A673 (cell line): ENCODE measurements around the gene PHAX. TPM values are rescaled to one million over a fixed set of nuclear protein-coding genes. Genes with fewer than 3 reads are reported as not detected.
"Not testable (repeated sequence)": the region's sequence is repeated elsewhere in the genome, so short reads cannot be mapped to it uniquely, and the experiment has no call there.

Experiments used
- BruUV-seq: library from RNA; stranded (reverse); fragments of 400-500 nt; replicated peaks from 2 replicates; lab custom pipeline; 2021; lab: Mats Ljungman, UMichigan
- CTCF ChIA-PET: fragments of 300-600 bp; sonication (Branson Sonifier 250); formaldehyde crosslinking; loops from one replicate; lab custom pipeline; 2022; ENCODE audit warnings: antibody characterized with exemption; lab: Charles Lee
- POLR2A ChIA-PET: fragments of 300-600 bp; sonication (Branson Sonifier 250); formaldehyde crosslinking; loops from one replicate; lab custom pipeline; 2022; ENCODE audit warnings: antibody characterized with exemption; ENCODE audit not compliant: low non-redundant PET; lab: Charles Lee
- DNase-seq: peaks from one replicate; pipeline ENCODE4 v3.0.0-alpha.2; 2015; ENCODE audit warnings: low spot score
- H3K27ac ChIP-seq: fragments of 200-600 bp; sonication (generic); 2 replicates; pipeline ENCODE4 v1.5.1; 2016; ENCODE audit warnings: mixed run types, low read depth, mild to moderate bottlenecking, mixed read lengths, antibody characterized with exemption, low read length; ENCODE audit not compliant: poor library complexity, severe bottlenecking
- H3K27me3 ChIP-seq: fragments of 200-600 bp; sonication (generic); replicated peaks from 2 replicates; pipeline ENCODE4 v1.6.1; 2017; ENCODE audit warnings: mixed run types, low read depth, mild to moderate bottlenecking, mixed read lengths, antibody characterized with exemption, low read length; ENCODE audit not compliant: insufficient read depth, poor library complexity
- H3K36me3 ChIP-seq: fragments of 200-600 bp; sonication (generic); 2 replicates; pipeline ENCODE4 v1.6.1; 2016; ENCODE audit warnings: mixed run types, mild to moderate bottlenecking, mixed read lengths, antibody characterized with exemption, low read length; ENCODE audit not compliant: insufficient read depth, poor library complexity, severe bottlenecking
- H3K4me1 ChIP-seq: fragments of 200-600 bp; sonication (generic); 2 replicates; pipeline ENCODE4 v1.6.1; 2017; ENCODE audit warnings: mixed run types, mild to moderate bottlenecking, mixed read lengths, antibody characterized with exemption, low read length; ENCODE audit not compliant: insufficient read depth, poor library complexity, severe bottlenecking
- H3K4me3 ChIP-seq: fragments of 200-600 bp; sonication (generic); 2 replicates; pipeline ENCODE4 v1.5.1; 2016; ENCODE audit warnings: low read depth, mixed run types, mild to moderate bottlenecking, mixed read lengths, low read length; ENCODE audit not compliant: poor library complexity, severe bottlenecking
- H3K9me3 ChIP-seq: fragments of 200-600 bp; sonication (generic); 2 replicates; pipeline ENCODE4 v1.6.1; 2016; ENCODE audit warnings: mixed run types, low read depth, mild to moderate bottlenecking, mixed read lengths, antibody characterized with exemption, low read length; ENCODE audit not compliant: poor library complexity, severe bottlenecking
- CTCF ChIP-seq: fragments of 300-800, 200-600 bp; sonication (generic); conservative IDR thresholded peaks from 2 replicates; pipeline ENCODE4 v1.5.1; 2017; ENCODE audit warnings: low read depth, mild to moderate bottlenecking, antibody characterized with exemption, low read length, moderate library complexity, mixed read lengths
- EZH2 ChIP-seq: fragments of 200-600 bp; sonication (generic); IDR thresholded peaks from 2 replicates; pipeline ENCODE4 v1.6.1; 2017; ENCODE audit warnings: borderline replicate concordance, low read depth, mild to moderate bottlenecking, mixed read lengths, antibody characterized with exemption, low read length; ENCODE audit not compliant: poor library complexity, severe bottlenecking
- intact Hi-C: fragments of 100-400 bp; cut with micrococcal nuclease; formaldehyde crosslinking; loops from one replicate; pipeline ENCODE4 v1.10.0; 2022; ENCODE audit not compliant: unreplicated experiment
- total RNA-seq: library from RNA; stranded (reverse); gene quantifications from 2 replicates; pipeline ENCODE4 v1.2.3, GENCODE V29; 2021

The PHAX gene
- total RNA-seq, 1 experiment from 2014 or later: 71.3 TPM

- ChIA-PET POLR2A (no interaction called here), CTCF (interaction anchor here (0.6 to 1.2 kb wide), 3 partner anchors 51 to 857 kb away, joined by 3 to 6 read pairs (median 4); no protein-coding TSS in a partner anchor)
- peak overlapping the region; percentile 85 for H3K27ac ChIP-seq
- peaks cover 5% of the 10 kb centered on the region for H3K36me3 ChIP-seq
- no peaks in the 10 kb centered on the region for H3K27me3 ChIP-seq
- TF ChIP-seq CTCF (no peak), EZH2 (no peak)
- peaks cover 2% of the 10 kb centered on the region for H3K4me1 ChIP-seq
- peak overlapping the region; percentile 68 for H3K4me3 ChIP-seq
- H3K9me3 ChIP-seq: no peaks in the 10 kb centered on the region
- intact Hi-C loops: loop anchor here (1.0 to 5.0 kb wide), 3 partner anchors 53 to 256 kb away; no protein-coding TSS in a partner anchor
- no peak for DNase-seq
- TSS peak; percentile 85 for BruUV-seq
Observed at GRCh38 chr5:126595486-126596083, 5.2 kb upstream of the PHAX start.

- POLR2A ChIA-PET: no interaction called here
- CTCF ChIA-PET: no interaction called here
- peaks cover 5% of the 10 kb centered on the region for H3K36me3 ChIP-seq
- H3K4me1 ChIP-seq: peaks cover 7% of the 10 kb centered on the region
- no peaks in the 10 kb centered on the region for H3K27me3 ChIP-seq
- no peaks in the 10 kb centered on the region for H3K9me3 ChIP-seq
- H3K4me3 ChIP-seq: no peak overlapping the region
- H3K27ac ChIP-seq: no peak overlapping the region
- BruUV-seq: no TSS peak
- TF ChIP-seq EZH2: no peak
- no peak for TF ChIP-seq CTCF
- intact Hi-C loops: loop anchor here (5.0 kb wide), 2 partner anchors 55 to 245 kb away; no protein-coding TSS in a partner anchor
- peak; percentile 19 for DNase-seq
Observed at GRCh38 chr5:126597156-126597555, 3.6 kb upstream of the PHAX start.

GRCh38 chr5:126599499-126599898, 1.2 kb upstream of the PHAX start:
- Histone ChIP-seq H3K27me3 (no peaks in the 10 kb centered on the region), H3K9me3 (no peaks in the 10 kb centered on the region), H3K4me3 (no peak overlapping the region), H3K4me1 (peaks cover 7% of the 10 kb centered on the region), H3K27ac (no peak overlapping the region), H3K36me3 (peaks cover 13% of the 10 kb centered on the region)
- intact Hi-C loops: loop anchor here (5.0 kb wide), 2 partner anchors 57 to 247 kb away; no protein-coding TSS in a partner anchor
- ChIA-PET CTCF (no interaction called here), POLR2A (no interaction called here)
- no TSS peak for BruUV-seq
- DNase-seq: no peak
- TF ChIP-seq CTCF (no peak), EZH2 (no peak)

- H3K4me1 ChIP-seq, H3K9me3 ChIP-seq, BruUV-seq, POLR2A ChIA-PET, DNase-seq, H3K27me3 ChIP-seq: not testable (repeated sequence)
- H3K27ac ChIP-seq: peak overlapping the region; percentile 90
- peak overlapping the region; percentile 98 for H3K4me3 ChIP-seq
- H3K36me3 ChIP-seq: peaks cover 18% of the 10 kb centered on the region
- intact Hi-C loops: loop anchor here (5.0 kb wide), 2 partner anchors 58 to 248 kb away; no protein-coding TSS in a partner anchor
- CTCF ChIA-PET: interaction anchor here (1.7 kb wide), 1 partner anchor 261 kb away, joined by 5 read pairs; no protein-coding TSS in a partner anchor
Observed at GRCh38 chr5:126599971-126600630, 646 bp upstream of the PHAX start.
